Activated naive CD4-positive, alpha-beta T cell treated with anti-CD3 and anti-CD28 coated beads for 36 hours (primary cell): Measurements from ENCODE around the gene RSPH10B2. TPM values are rescaled to one million over a fixed set of nuclear protein-coding genes. Genes with fewer than 3 reads are reported as not detected.
"Not testable (repeated sequence)": the region's sequence is repeated elsewhere in the genome, so short reads cannot be mapped to it uniquely, and the experiment has no call there.

ENCODE experiments used
- CTCF ChIA-PET: fragments of 350-600 bp; sonication (Branson Sonifier 250); formaldehyde crosslinking; loops from one replicate; lab custom pipeline; 2021; ENCODE audit warnings: antibody characterized with exemption; lab: Charles Lee
- DNase-seq: peaks from one replicate; pipeline ENCODE4 v3.0.0-alpha.2; 2020
- H3K27ac Mint-ChIP-seq: one replicate; pipeline ENCODE4 v1.8.0; 2021; ENCODE audit warnings: mild to moderate bottlenecking, mixed read lengths
- H3K27me3 Mint-ChIP-seq: one replicate; pipeline ENCODE4 v1.8.0; 2021; ENCODE audit warnings: low read depth, mixed read lengths
- H3K36me3 Mint-ChIP-seq: one replicate; pipeline ENCODE4 v1.8.0; 2021; ENCODE audit warnings: low read depth, mixed read lengths
- H3K4me1 Mint-ChIP-seq: one replicate; pipeline ENCODE4 v1.8.0; 2021; ENCODE audit warnings: low read depth, mixed read lengths
- H3K4me3 Mint-ChIP-seq: one replicate; pipeline ENCODE4 v1.8.0; 2021; ENCODE audit warnings: mild to moderate bottlenecking, moderate library complexity, mixed read lengths
- H3K9me3 Mint-ChIP-seq: one replicate; pipeline ENCODE4 v1.8.0; 2021; ENCODE audit warnings: mixed read lengths
- intact Hi-C: fragments of 100-400 bp; cut with micrococcal nuclease; formaldehyde crosslinking; loops from one replicate; pipeline ENCODE4 v1.15.1; 2023
- total RNA-seq, 2 experiments: library from RNA; stranded (reverse); gene quantifications; one replicate each; pipeline ENCODE4 v1.2.3, GENCODE V29; 2021

The RSPH10B2 gene
- total RNA-seq, 2 experiments from 2014 or later: not detected

DNA sequence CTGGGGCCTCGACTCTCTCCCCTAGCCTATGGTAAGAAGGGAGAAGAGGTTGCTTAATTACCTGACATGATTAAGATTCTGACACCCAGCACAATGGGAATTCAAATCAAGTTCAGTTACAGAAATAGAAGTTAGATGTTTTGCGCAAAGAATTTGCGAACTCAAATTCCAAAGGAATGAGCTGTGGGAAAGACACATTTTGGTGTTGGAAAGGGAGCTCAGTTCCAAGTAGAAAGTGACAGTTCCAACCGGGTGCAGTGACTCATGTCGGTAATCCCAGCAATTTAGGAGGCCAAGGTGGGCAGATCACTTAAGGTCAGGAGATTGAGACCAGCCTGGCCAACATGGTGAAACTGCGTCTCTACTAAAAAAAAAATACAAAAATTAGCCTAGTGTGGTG is 76.1 kb downstream of the RSPH10B2 start:
- intact Hi-C loops, H3K27ac Mint-ChIP-seq, H3K27me3 Mint-ChIP-seq, H3K4me3 Mint-ChIP-seq, H3K36me3 Mint-ChIP-seq, H3K4me1 Mint-ChIP-seq, DNase-seq, H3K9me3 Mint-ChIP-seq: not testable (repeated sequence)
- CTCF ChIA-PET: interaction anchor here (1.2 kb wide), 1 partner anchor 27 kb away, joined by 4 read pairs; no protein-coding TSS in a partner anchor

DNA sequence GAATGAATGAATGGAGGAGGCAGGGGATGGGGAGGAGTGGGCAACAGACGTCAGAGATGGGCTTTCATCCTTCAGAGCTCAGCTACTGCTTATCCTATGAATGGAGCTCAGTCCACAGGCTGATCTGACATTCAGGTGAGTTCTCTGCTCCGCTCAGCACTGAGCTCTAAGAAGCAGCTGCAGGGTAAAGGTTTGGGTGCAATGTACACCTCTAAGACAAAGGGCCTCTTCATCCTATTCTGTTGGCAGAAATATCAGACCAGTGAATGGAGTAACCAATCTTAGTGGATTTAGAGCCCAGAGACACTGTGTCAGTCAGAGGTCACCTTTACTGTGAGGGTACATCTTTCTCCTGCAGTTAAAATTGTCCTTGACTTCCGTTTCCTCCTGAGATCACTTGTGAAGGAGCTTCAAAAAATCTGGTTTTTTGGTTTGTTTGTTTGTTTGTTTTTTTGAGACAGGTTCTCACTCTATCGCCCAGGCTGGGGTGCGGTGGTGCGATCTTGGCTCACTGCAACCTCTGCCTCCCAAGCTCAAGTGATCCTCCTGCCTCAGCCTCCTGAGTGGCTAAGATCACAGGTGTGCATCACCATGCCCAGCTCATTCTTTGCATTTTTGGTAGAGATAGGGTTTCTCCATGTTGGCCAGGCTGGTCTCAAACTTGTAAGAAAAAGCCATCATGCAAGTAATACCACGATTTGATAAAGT is 77.3 kb downstream of the RSPH10B2 start:
- no peak for DNase-seq
- Mint-ChIP-seq H3K36me3 (no peaks in the 10 kb centered on the region), H3K9me3 (no peaks in the 10 kb centered on the region), H3K27ac (no peak overlapping the region), H3K4me1 (no peaks in the 10 kb centered on the region), H3K4me3 (no peak overlapping the region), H3K27me3 (peaks cover 3% of the 10 kb centered on the region)
- CTCF ChIA-PET: no interaction called here
- intact Hi-C loops: no loop called here

DNA sequence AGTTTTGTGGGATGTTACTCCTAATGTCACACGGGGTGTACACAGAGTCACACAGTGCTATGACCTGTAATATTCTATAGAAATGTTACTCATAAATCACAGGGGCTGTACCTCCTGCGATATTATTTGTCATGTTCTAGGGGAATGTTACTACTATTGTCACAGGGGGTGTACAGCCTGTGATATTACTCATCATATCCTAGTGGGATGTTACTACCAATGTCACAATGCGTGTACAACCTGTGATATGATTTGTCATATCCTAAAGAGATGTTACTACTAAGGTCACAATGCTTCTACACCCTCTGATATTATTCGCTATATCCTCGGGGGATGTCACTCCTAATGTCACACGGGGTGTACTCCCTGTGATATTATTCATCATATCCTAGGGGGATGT is 79.7 kb downstream of the RSPH10B2 start:
- DNase-seq: no peak
- no peak overlapping the region for H3K27ac Mint-ChIP-seq
- H3K27me3 Mint-ChIP-seq: peaks cover 3% of the 10 kb centered on the region
- intact Hi-C loops: no loop called here
- no peaks in the 10 kb centered on the region for H3K4me1 Mint-ChIP-seq
- no peaks in the 10 kb centered on the region for H3K36me3 Mint-ChIP-seq
- no peaks in the 10 kb centered on the region for H3K9me3 Mint-ChIP-seq
- H3K4me3 Mint-ChIP-seq: no peak overlapping the region
- CTCF ChIA-PET: no interaction called here

DNA sequence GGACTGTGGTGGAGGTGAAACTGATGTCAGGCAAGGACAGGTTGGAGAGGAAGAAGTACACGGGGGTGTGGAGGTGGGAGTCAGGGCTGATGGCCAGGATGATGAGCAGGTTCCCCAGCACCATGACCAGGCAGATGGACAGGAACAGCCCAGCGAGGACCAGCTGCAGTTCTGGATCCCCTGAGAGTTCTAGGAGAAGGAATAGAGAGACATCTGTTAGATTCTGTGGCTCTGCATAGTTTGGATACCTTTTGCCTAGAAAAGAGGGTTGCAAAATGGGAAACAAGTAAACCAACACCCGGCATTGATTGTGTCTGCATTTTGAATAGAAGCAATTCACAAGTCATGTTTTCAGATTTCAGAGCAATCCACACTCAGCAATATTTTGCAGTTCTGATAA is 81.6 kb downstream of the RSPH10B2 start:
- H3K4me3 Mint-ChIP-seq, CTCF ChIA-PET, H3K36me3 Mint-ChIP-seq, DNase-seq, H3K9me3 Mint-ChIP-seq, H3K27me3 Mint-ChIP-seq, intact Hi-C loops, H3K27ac Mint-ChIP-seq, H3K4me1 Mint-ChIP-seq: not testable (repeated sequence)

DNA sequence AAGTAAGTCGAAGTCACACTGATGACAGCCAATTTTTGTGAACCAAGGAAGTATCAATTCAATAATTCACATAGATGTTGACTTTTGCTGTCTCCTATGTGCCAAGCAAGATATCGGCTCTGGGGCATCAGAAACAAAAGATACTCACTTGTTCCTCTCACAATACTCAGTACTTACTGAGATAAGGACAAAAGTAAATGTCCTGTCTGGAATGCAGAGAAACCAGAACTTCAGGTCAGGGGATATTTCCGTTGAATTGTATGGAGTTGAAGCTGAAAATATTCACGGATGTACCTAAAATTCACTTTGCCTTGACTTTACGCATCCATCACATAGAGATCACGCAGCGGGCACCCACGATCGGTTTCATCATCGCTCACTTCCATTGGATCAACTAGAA is 83.2 kb downstream of the RSPH10B2 start:
- DNase-seq, CTCF ChIA-PET, H3K9me3 Mint-ChIP-seq, H3K36me3 Mint-ChIP-seq, intact Hi-C loops, H3K27ac Mint-ChIP-seq, H3K4me3 Mint-ChIP-seq, H3K4me1 Mint-ChIP-seq, H3K27me3 Mint-ChIP-seq: not testable (repeated sequence)

DNA sequence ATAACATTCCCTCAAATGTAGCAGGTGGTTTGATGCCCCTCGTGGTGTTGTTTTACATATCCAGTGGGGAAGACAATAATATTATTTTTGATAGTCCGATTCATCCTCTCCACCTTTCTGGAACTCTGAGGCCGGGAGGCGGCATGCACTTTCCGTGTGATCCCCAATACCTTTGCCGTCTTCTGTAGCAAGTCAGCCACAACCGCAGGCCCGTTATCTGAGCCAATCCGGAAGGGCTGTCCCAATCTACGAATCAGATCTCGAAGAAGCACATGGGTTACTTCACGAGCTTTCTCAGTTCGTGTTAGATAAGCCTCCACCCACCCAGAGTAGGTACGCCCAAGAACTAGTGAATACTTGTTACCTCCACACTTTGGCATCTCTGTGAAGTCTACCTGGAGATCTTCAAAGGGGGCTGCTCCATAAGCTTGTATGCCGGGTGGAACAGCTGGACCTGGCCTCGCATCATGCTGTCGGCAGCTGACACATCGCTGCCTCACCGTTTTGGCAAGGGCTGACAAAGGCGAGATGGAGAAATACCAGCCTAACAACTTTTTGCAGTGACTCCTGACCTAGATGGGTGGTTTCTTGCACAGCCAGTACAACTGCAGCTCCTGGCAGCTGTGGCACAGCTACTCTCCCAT is 88.5 kb downstream of the RSPH10B2 start:
- H3K27ac Mint-ChIP-seq, intact Hi-C loops, H3K27me3 Mint-ChIP-seq, H3K4me1 Mint-ChIP-seq, H3K9me3 Mint-ChIP-seq, H3K4me3 Mint-ChIP-seq, DNase-seq, CTCF ChIA-PET, H3K36me3 Mint-ChIP-seq: not testable (repeated sequence)

DNA sequence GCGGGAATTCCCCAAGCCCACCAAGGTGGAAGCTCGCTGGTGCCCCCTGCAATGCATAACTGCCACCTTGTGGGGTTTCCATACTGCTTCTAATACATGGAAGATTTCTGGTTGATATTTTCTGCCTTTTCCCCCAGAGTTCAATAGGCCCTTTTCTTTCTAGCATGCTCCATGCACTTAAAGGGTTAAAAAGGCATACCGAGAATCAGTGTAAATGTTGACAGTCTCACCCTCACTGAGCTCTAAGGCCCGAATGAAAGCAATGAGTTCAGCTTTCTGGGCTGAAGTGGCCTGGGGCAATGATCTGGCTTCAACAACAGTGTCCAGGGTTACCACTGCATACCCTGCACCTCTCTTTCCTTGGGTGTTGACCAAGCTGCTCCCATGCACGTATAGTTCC is 89.2 kb downstream of the RSPH10B2 start:
- H3K4me1 Mint-ChIP-seq, H3K27ac Mint-ChIP-seq, CTCF ChIA-PET, H3K27me3 Mint-ChIP-seq, H3K4me3 Mint-ChIP-seq, H3K9me3 Mint-ChIP-seq, DNase-seq, intact Hi-C loops, H3K36me3 Mint-ChIP-seq: not testable (repeated sequence)

DNA sequence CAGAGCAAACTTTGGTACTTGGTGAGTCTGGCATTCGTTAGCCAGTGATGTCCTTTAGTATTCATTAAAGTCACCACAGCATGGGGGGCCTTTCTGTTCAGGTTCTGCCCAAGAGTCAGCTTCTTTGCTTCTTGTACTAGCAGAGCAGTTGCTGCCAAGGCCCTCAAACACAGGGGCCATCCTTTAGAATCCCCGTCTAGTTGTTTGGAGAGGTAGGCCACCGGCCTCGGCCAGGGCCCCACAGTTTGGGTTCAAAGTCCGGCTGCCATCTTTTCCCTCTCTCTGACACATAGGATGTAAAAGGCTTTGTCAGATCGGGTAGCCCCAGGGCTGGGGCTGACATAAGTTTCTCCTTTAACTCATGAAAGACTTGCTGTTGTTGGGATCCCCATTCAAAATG is 89.8 kb downstream of the RSPH10B2 start:
- H3K9me3 Mint-ChIP-seq, H3K4me3 Mint-ChIP-seq, intact Hi-C loops, DNase-seq, H3K27me3 Mint-ChIP-seq, H3K36me3 Mint-ChIP-seq, H3K4me1 Mint-ChIP-seq, H3K27ac Mint-ChIP-seq, CTCF ChIA-PET: not testable (repeated sequence)

DNA sequence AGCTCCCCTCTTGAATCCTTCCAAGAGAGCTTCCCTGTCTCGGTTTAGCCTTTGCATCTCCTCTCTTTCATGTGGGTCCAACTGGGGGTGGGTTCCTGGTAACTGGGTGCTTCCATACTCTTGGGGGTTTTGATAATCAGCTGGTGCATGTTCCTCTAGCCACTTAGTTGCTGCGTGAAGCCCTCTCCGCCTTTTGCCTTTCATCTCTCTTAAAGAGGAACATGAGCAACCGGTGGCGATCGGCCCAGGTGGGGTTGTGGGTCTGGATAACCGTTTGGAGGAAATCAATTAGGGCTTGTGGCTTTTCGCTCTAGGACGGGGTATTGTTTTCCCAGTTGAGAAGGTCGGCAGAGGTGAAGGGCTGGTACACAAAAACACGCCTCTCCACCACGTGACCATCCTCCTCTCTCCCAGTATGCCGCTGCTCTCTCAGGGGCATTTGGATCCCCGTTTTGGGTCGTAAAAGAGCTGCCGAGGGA is 92.1 kb downstream of the RSPH10B2 start:
- CTCF ChIA-PET: interaction anchor here (1.0 kb wide), 1 partner anchor 11 kb away, joined by 3 read pairs; no protein-coding TSS in a partner anchor
- H3K4me1 Mint-ChIP-seq, H3K27me3 Mint-ChIP-seq, H3K36me3 Mint-ChIP-seq, intact Hi-C loops, H3K4me3 Mint-ChIP-seq, H3K9me3 Mint-ChIP-seq, H3K27ac Mint-ChIP-seq, DNase-seq: not testable (repeated sequence)

DNA sequence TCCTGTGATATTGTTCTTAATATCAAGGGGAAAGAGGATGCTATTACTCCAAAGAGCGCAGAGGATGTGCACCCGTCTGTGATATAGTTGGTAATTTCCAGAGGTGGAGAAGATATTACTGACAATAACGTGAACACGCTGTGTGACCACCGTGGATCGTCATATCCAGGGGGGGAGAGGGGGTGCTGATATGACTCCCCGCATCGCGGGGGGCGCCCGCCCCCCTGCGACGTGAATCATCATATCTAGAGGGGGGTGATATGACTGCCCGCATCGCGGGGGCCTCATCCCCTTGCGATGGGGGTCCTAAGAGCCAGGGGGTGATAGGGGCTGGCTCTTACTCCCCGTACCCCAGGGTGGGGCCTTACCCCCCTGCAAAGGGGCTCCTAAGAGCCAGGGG is 93.8 kb downstream of the RSPH10B2 start:
- H3K4me1 Mint-ChIP-seq, CTCF ChIA-PET, H3K4me3 Mint-ChIP-seq, H3K27me3 Mint-ChIP-seq, H3K9me3 Mint-ChIP-seq, H3K36me3 Mint-ChIP-seq, intact Hi-C loops, H3K27ac Mint-ChIP-seq, DNase-seq: not testable (repeated sequence)

Other genes starting within 250 kb of the RSPH10B2 start
- under 1 TPM; 0.10 to 0.12 TPM for gene GRID2IP, start 202.6 kb upstream of the RSPH10B2 start, total RNA-seq
- gene ZDHHC4, start 176.6 kb upstream of the RSPH10B2 start, total RNA-seq: 10 to 100 TPM; 48.1 to 49.4 TPM
- gene INTS15, start 164.1 kb upstream of the RSPH10B2 start, total RNA-seq: 10 to 100 TPM; 24.9 to 27.5 TPM
- under 1 TPM; 0.69 to 0.91 TPM for gene ZNF853, start 138.5 kb upstream of the RSPH10B2 start, total RNA-seq
- 10 to 100 TPM; 15.8 to 17.0 TPM for gene ZNF316, start 116.8 kb upstream of the RSPH10B2 start, total RNA-seq
- gene ZNF12, start 47.2 kb upstream of the RSPH10B2 start, total RNA-seq: 10 to 100 TPM; 12.8 to 13.3 TPM
- gene CCZ1B, start 72.2 kb downstream of the RSPH10B2 start, total RNA-seq: 10 to 100 TPM; 66.1 to 68.6 TPM